ENCODE measurements around the gene ADCK2. TPM values are rescaled to one million over a fixed set of nuclear protein-coding genes. Genes with fewer than 3 reads are reported as not detected.
"Not testable (repeated sequence)": the region's sequence is repeated elsewhere in the genome, so short reads cannot be mapped to it uniquely, and the experiment has no call there.

Gene ADCK2, protein sequence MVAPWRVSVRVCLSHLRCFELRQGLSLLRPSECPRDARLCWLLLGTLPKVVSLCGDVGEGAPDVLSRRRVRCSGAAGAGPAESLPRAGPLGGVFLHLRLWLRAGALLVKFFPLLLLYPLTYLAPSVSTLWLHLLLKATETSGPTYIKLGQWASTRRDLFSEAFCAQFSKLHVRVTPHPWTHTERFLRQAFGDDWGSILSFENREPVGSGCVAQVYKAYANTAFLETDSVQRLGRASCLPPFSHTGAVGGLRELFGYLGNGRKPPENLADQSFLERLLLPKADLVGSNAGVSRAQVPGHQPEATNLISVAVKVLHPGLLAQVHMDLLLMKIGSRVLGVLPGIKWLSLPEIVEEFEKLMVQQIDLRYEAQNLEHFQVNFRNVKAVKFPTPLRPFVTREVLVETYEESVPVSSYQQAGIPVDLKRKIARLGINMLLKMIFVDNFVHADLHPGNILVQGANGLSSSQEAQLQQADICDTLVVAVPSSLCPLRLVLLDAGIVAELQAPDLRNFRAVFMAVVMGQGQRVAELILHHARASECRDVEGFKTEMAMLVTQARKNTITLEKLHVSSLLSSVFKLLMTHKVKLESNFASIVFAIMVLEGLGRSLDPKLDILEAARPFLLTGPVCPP
- 10 to 100 TPM; 16.5 to 25.7 TPM for total RNA-seq

DNA sequence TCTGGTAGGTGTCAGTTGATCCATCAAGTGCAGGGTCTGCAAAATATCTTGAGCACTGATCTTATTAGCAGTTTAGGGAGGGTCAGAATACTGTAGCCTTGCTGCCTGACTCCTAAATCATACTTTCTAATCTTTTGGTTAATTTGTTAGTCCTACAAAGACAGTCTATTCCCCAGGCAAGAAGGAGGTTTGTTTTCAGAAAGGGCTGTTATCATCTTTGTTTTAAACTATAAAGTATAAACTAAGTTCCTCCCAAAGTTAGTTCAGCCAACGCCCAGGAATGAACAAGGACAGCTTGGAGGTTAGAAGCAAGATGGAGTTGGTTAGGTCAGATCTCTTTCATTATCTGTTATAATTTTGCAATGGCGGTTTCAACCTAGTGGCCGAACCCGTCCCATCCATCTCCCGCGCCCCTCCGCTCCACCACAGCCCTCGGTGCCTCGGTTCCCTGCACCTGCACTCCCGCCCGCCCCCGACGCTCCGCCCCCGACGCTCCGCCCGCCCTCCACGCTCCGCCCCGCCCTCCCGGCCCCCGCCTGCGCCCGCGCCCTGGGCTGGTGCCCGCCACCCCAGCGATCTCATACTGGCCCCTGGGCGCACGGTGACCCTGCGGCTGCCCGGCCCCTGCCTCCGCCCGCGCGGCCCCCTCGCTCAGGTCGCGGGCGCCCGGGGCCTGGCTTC lies at the start of gene ADCK2:
Gene ADCK2, plus strand, starts transcription at position 564 of the 681 bp plus-strand sequence. CDS start 386 bp downstream, outside the sequence.
- H3K27me3 Mint-ChIP-seq, result no peaks in the 10 kb centered on the region

DNA sequence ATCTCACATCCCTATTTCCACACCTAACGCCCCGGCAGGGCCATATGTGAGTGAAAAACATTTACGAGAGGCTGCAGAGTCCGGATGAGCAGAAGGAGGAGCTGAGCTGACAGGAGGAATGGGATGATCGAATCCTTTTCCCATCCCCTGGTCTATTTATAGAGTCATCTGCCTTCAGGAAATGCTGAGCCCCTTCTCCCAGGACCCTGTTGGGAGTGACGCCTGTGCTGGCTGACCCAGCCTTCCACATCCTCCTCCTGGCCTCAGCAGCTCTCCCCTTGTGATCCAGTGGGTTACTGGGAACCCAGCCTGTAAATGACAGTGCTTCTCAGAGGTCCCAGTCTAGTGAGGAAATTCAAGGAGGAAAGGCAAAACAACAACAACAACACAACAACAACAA lies 48.8 kb upstream of the ADCK2 start:
- no peak for DNase-seq
- no peak for ATAC-seq
- Mint-ChIP-seq H3K4me1 (no peaks in the 10 kb centered on the region), H3K36me3 (ENCODE audit: low read depth) (no peaks in the 10 kb centered on the region), H3K27ac (no peak overlapping the region), H3K9me3 (ENCODE audit: low read depth) (no peaks in the 10 kb centered on the region), H3K4me3 (no peak overlapping the region), H3K27me3 (peaks cover 2% of the 10 kb centered on the region)
- intact Hi-C loops (cut with DNase I, micrococcal nuclease), result no loop called here
- ChIA-PET POLR2A (no interaction called here), CTCF (no interaction called here)

More for the DNA sequence above, at the start of gene ADCK2:
- ChIA-PET CTCF (no interaction called here), POLR2A (interaction anchor here (0.5 kb wide), 1 partner anchor 145 kb away, joined by 10 read pairs; no protein-coding TSS in a partner anchor)
- Mint-ChIP-seq H3K27ac (peak within 1 kb of the TSS; percentile 87), H3K4me1 (peaks cover 35% of the 10 kb centered on the region), H3K9me3 (ENCODE audit: low read depth) (no peaks in the 10 kb centered on the region), H3K36me3 (ENCODE audit: low read depth) (peaks cover 15% of the 10 kb centered on the region), H3K4me3 (peak within 1 kb of the TSS; percentile 85)
- DNase-seq, result peak; percentile 81
- intact Hi-C loops (cut with DNase I, micrococcal nuclease), result loop anchor here (1.0 to 10.0 kb wide), 6 partner anchors 24 to 1308 kb away; partner anchors contain the start of genes NDUFB2 (in 2 of the 2), BRAF (in 1 of the 2), KDM7A (in 1 of the 2) and MKRN1 (in 1 of the 2)
- ATAC-seq, result peak; percentile 81

DNA sequence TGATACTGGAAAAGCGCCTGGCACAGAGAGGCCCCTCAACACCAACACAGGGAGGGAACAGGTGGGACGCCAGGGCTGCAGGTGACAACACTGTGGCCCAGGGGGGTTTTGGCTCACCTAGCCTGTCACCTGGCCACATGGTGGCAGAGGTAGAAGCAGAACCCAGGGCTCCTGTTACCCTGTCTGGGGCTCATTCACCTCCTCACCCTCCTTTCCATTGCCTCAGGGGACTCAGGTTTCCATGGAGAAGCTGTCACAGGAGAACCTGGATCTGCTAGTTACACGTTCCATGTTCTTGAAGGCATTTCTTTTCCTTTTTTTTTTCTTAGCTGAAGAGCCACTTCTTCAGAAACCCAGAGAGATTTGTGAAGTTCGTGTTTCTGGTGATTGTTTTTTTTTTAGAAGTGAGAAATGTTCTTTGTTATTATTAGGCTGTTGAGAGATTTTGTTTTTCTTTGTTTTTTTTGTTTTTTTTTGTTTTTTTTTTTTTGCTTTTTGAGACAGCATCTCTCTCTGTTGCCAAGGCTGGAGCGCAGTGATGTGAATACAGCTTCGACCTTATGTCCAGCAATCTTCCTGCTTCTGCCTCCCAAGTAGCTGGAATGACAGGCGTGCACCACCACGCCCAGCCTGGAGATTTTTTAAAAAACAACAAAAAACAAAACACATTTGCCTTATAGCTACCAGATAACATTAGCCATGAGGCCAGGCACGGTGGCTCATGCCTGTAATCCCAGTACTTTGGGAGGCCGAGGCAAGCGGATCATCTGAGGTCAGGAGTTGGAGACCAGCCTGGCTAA lies 48.2 kb upstream of the ADCK2 start:
- ChIA-PET CTCF (no interaction called here), POLR2A (no interaction called here)
- H3K4me3 Mint-ChIP-seq, result no peak overlapping the region
- H3K9me3 Mint-ChIP-seq (ENCODE audit: low read depth), result no peaks in the 10 kb centered on the region
- peaks cover 4% of the 10 kb centered on the region for H3K27me3 Mint-ChIP-seq
- no peaks in the 10 kb centered on the region for H3K36me3 Mint-ChIP-seq (ENCODE audit: low read depth)
- no peak overlapping the region for H3K27ac Mint-ChIP-seq
- intact Hi-C loops (cut with DNase I, micrococcal nuclease), result no loop called here
- H3K4me1 Mint-ChIP-seq, result no peaks in the 10 kb centered on the region
- DNase-seq (no peak), ATAC-seq (no peak)

DNA sequence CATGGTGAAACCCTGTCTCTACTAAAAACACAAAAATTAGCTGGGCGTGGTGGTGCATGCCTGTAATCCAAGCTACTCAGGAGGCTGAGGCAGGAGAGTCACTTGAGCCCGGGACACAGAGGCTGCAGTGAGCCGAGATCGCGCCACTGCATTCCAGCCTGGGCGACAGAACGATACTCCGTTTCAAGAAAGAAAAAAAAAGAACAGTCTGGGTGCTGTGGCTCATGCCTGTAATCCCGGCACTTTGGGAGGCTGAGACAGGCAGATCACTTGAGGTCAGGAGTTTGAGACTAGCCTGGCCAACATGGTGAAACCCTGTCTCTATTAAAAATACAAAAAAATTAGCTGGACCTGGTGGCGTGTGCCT lies 47.6 kb upstream of the ADCK2 start:
- H3K27ac Mint-ChIP-seq; POLR2A ChIA-PET; H3K4me3 Mint-ChIP-seq; intact Hi-C loops (cut with DNase I, micrococcal nuclease); H3K36me3 Mint-ChIP-seq (ENCODE audit: low read depth); H3K4me1 Mint-ChIP-seq; DNase-seq; ATAC-seq; H3K9me3 Mint-ChIP-seq (ENCODE audit: low read depth); H3K27me3 Mint-ChIP-seq: not testable (repeated sequence)
- CTCF ChIA-PET, result interaction anchor here (0.6 kb wide), 1 partner anchor 29 kb away, joined by 3 read pairs; no protein-coding TSS in a partner anchor

DNA sequence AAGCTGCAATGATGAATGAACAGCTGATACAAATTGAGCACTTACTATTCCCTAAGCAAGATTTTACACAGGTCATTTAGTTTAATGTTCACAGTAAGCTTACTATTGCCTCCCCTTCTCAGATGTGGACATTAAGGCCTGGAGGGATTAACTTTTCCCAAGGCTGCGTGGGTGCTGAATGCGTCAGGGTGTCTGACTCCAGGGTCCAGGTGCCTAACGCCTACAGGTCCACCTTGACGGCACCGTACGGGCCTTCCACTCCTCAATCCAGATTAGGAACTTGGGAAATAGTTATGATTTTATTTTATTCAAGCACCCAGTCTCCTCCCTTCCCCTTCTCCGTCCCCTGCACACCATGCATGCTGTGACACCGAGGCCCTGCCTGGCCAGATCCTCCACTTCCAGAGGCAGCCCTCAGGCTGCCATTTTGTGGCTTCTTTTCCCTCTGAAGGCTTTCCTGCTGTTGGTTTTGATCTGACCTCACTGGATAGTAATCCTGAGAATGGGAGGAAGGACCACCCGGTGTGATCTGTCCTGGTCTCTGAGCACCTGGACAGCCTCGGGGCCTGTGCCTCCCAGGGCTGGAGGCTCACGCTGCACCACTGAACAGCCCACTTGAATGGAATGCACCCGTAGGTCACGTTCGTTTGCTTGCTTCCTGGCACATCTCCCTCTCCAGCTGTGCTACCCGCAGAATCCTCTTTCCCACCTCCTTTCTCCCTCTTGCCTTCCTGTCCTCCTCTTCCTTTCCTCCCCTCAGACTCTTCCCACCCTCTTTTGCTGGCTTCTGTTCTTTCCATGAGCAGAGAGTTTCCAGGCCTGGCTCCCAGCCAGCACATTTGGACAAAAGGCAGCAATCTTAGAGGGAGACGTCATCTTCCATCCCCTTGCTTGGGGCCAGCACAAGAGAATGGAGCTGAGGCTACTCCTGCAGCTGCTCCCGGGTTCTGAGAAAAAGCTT lies 46.6 kb upstream of the ADCK2 start:
- intact Hi-C loops (cut with DNase I, micrococcal nuclease), result no loop called here
- DNase-seq, result no peak
- no peak for ATAC-seq
- H3K4me3 Mint-ChIP-seq, result no peak overlapping the region
- CTCF ChIA-PET, result interaction anchor here (0.6 kb wide), 2 partner anchors 30 to 683 kb away, joined by 3 to 4 read pairs; no protein-coding TSS in a partner anchor
- POLR2A ChIA-PET, result no interaction called here
- H3K27me3 Mint-ChIP-seq, result peaks cover 4% of the 10 kb centered on the region
- no peaks in the 10 kb centered on the region for H3K9me3 Mint-ChIP-seq (ENCODE audit: low read depth)
- H3K27ac Mint-ChIP-seq, result no peak overlapping the region
- no peaks in the 10 kb centered on the region for H3K4me1 Mint-ChIP-seq
- H3K36me3 Mint-ChIP-seq (ENCODE audit: low read depth), result no peaks in the 10 kb centered on the region

DNA sequence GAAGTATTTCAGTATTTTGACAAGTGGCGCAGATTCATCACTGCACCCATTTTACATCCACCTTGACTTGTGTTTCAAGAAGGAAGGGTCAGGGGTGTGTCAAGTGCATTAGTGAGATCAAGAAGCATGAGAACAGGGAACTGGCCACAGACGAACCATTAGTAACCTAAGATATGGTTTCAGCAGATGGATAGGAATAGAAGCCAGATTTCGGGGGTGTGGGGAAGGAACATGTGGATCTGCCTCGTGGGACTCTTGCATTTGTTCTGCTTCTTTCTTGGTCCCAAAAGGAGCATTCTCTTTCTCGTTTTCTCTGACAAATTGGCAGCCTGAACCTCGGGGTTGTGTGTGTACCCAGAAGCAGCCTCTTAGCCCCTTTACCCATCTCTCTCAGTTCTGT lies 41.7 kb upstream of the ADCK2 start:
- Mint-ChIP-seq H3K4me1 (no peaks in the 10 kb centered on the region), H3K36me3 (ENCODE audit: low read depth) (no peaks in the 10 kb centered on the region), H3K27ac (no peak overlapping the region), H3K9me3 (ENCODE audit: low read depth) (no peaks in the 10 kb centered on the region), H3K27me3 (peaks cover 6% of the 10 kb centered on the region), H3K4me3 (no peak overlapping the region)
- POLR2A ChIA-PET, result no interaction called here
- ATAC-seq (no peak), DNase-seq (no peak)
- intact Hi-C loops (cut with DNase I, micrococcal nuclease), result no loop called here
- CTCF ChIA-PET, result no interaction called here

DNA sequence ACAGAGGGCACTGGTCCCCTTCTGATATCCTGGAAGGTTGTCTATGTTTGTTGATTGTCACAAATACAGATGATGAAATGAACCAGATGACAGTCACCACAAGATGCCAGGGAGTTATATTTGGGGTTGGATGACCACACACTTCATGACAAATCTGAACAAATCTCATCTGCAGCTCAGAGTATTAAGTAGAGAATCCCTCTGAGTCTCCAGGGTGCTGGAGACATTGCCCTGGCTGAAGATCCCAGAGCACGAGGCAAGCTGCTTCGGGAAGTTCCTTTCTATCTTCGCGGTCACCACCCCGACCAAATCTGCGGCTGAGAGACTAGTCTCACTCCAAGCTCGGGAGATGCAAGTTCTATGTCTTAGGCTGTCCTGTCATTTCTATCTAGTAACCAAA lies 41.1 kb upstream of the ADCK2 start:
- H3K9me3 Mint-ChIP-seq (ENCODE audit: low read depth), result no peaks in the 10 kb centered on the region
- ChIA-PET CTCF (interaction anchor here (0.6 kb wide), 1 partner anchor 312 kb away, joined by 3 read pairs; no protein-coding TSS in a partner anchor), POLR2A (no interaction called here)
- peaks cover 9% of the 10 kb centered on the region for H3K27me3 Mint-ChIP-seq
- H3K4me1 Mint-ChIP-seq, result no peaks in the 10 kb centered on the region
- no peak for ATAC-seq
- intact Hi-C loops (cut with DNase I, micrococcal nuclease), result no loop called here
- DNase-seq, result no peak
- no peak overlapping the region for H3K27ac Mint-ChIP-seq
- H3K36me3 Mint-ChIP-seq (ENCODE audit: low read depth), result no peaks in the 10 kb centered on the region
- no peak overlapping the region for H3K4me3 Mint-ChIP-seq

DNA sequence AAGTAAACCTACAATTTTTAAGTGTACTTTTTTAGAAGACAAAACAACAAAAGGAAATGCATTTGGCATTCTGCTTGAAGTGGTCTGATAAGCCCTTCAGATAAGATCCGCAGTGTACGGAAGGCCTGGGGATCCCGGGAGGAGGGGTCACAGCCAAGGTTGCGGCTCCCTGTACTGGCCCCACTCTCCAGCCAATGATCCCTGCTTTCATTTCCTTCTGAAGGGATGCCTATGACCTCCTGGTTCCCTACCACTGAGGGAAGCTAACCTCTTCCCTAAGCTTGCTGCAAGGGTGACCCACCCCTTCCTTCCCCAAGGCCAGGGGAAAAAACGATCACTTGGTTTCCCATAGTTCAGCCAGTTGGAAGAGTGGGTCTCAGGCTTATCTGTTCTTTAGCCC lies 37.4 kb upstream of the ADCK2 start:
- H3K27me3 Mint-ChIP-seq, result peaks cover 35% of the 10 kb centered on the region
- CTCF ChIA-PET, result interaction anchor here (0.6 kb wide), 1 partner anchor 286 kb away, joined by 3 read pairs; no protein-coding TSS in a partner anchor

DNA sequence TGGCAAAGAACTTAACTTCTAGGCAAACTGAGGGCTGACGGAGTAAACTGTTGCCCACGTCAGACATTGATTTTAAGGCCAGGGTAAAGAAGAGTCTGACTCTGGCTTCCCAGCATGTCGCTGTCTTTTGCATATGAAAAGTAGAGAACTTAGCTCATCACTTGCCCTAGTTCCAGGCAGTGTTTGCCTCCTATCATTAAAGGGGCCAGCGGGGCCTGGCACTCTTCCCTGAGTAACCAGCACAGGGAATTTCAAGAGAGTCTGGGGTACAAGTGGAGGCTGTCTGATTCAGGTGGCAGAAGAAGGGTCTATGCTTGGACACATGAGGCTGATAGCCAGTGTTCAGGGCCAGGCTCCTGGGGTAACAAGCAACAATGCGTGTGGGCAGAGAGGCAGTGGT lies 36.9 kb upstream of the ADCK2 start:
- CTCF ChIA-PET, result interaction anchor here (0.6 kb wide), 1 partner anchor 287 kb away, joined by 3 read pairs; no protein-coding TSS in a partner anchor
- intact Hi-C loops (cut with DNase I, micrococcal nuclease), result no loop called here
- ATAC-seq (no peak), DNase-seq (no peak)
- Mint-ChIP-seq H3K36me3 (ENCODE audit: low read depth) (no peaks in the 10 kb centered on the region), H3K4me1 (peaks cover 9% of the 10 kb centered on the region), H3K27ac (no peak overlapping the region), H3K4me3 (no peak overlapping the region), H3K9me3 (ENCODE audit: low read depth) (no peaks in the 10 kb centered on the region), H3K27me3 (peaks cover 35% of the 10 kb centered on the region)
- POLR2A ChIA-PET, result no interaction called here

More for the DNA sequence above, 37.4 kb upstream of the ADCK2 start:
- Mint-ChIP-seq H3K27ac (no peak overlapping the region), H3K4me1 (peaks cover 9% of the 10 kb centered on the region), H3K4me3 (no peak overlapping the region), H3K9me3 (ENCODE audit: low read depth) (no peaks in the 10 kb centered on the region), H3K36me3 (ENCODE audit: low read depth) (no peaks in the 10 kb centered on the region)
- POLR2A ChIA-PET, result no interaction called here
- DNase-seq, result no peak
- intact Hi-C loops (cut with DNase I, micrococcal nuclease), result no loop called here
- ATAC-seq, result no peak

DNA sequence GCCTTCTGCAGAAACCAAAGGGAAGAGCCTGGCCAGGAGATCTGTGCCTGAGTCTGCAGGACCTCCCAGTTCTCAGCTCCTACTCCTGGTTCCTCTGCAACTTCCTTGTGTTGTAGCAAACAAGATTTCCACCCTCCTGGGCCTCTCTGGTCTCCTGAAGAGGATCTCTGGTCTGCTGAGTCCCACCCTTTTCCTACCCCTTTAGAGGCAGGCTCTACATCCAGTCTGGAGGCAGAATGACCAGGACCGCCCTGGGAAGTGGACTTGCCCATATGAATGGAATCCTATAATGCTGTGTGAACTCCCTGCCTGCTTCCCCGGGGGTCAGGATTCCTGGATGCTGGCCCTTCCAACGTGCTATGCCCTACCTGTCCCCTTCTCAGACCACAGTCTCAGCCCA lies 35.3 kb upstream of the ADCK2 start:
- POLR2A ChIA-PET, result no interaction called here
- ATAC-seq (no peak), DNase-seq (no peak)
- CTCF ChIA-PET, result interaction anchor here (0.6 kb wide), 1 partner anchor 149 kb away, joined by 3 read pairs; no protein-coding TSS in a partner anchor
- Mint-ChIP-seq H3K9me3 (ENCODE audit: low read depth) (no peaks in the 10 kb centered on the region), H3K27ac (no peak overlapping the region), H3K4me3 (no peak overlapping the region), H3K36me3 (ENCODE audit: low read depth) (no peaks in the 10 kb centered on the region), H3K27me3 (peaks cover 46% of the 10 kb centered on the region), H3K4me1 (peaks cover 15% of the 10 kb centered on the region)
- intact Hi-C loops (cut with DNase I, micrococcal nuclease), result no loop called here
